H9 (cell line): ENCODE measurements around the gene PCDHGA9. TPM values are rescaled to one million over a fixed set of nuclear protein-coding genes. Genes with fewer than 3 reads are reported as not detected.

ENCODE experiments used
- DNase-seq: peaks from one replicate; pipeline ENCODE4 v3.0.0-alpha.2; 2017
- H2AFZ ChIP-seq: one replicate; pipeline ENCODE4 v1.6.1; 2013; ENCODE audit warnings: mild to moderate bottlenecking, low read length, control low read depth, moderate library complexity
- H2AK5ac ChIP-seq: 2 replicates; pipeline ENCODE4 v1.6.1; 2013; ENCODE audit warnings: low read length, control low read depth, mixed read lengths; ENCODE audit not compliant: insufficient read length
- H2BK120ac ChIP-seq: one replicate; pipeline ENCODE4 v1.6.1; 2013; ENCODE audit warnings: low read depth, mild to moderate bottlenecking, low read length, control low read depth, inconsistent platforms; ENCODE audit not compliant: poor library complexity, severe bottlenecking
- H2BK12ac ChIP-seq: 2 replicates; pipeline ENCODE4 v1.6.1; 2013; ENCODE audit warnings: low read length, control low read depth, mixed read lengths, low read depth; ENCODE audit not compliant: insufficient read length
- H2BK15ac ChIP-seq: 2 replicates; pipeline ENCODE4 v1.6.1; 2013; ENCODE audit warnings: low read depth, low read length, control low read depth
- H2BK20ac ChIP-seq: one replicate; pipeline ENCODE4 v1.6.1; 2013; ENCODE audit warnings: low read depth, mild to moderate bottlenecking, low read length, control low read depth, inconsistent platforms; ENCODE audit not compliant: poor library complexity, severe bottlenecking
- H2BK5ac ChIP-seq: 2 replicates; pipeline ENCODE4 v1.6.1; 2013; ENCODE audit warnings: low read length, control low read depth, mixed read lengths; ENCODE audit not compliant: insufficient read length
- H3K14ac ChIP-seq: 2 replicates; pipeline ENCODE4 v1.6.1; 2013; ENCODE audit warnings: low read length, control low read depth; ENCODE audit not compliant: insufficient read depth
- H3K18ac ChIP-seq: 2 replicates; pipeline ENCODE4 v1.6.1; 2013; ENCODE audit warnings: low read depth, mild to moderate bottlenecking, mixed read lengths, low read length, control low read depth; ENCODE audit not compliant: insufficient read length
- H3K23ac ChIP-seq: 2 replicates; pipeline ENCODE4 v1.6.1; 2013; ENCODE audit warnings: low read length, control low read depth, mixed read lengths, low read depth; ENCODE audit not compliant: insufficient read length
- H3K23me2 ChIP-seq: 2 replicates; pipeline ENCODE4 v1.6.1; 2013; ENCODE audit warnings: low read depth, mild to moderate bottlenecking, mixed read lengths, low read length, control low read depth; ENCODE audit not compliant: insufficient read length, poor library complexity, severe bottlenecking
- H3K27ac ChIP-seq: 2 replicates; pipeline ENCODE4 v1.5.1; 2013; ENCODE audit warnings: low read length, control low read depth, mixed read lengths, low read depth; ENCODE audit not compliant: insufficient read length
- H3K27me3 ChIP-seq: 2 replicates; pipeline ENCODE4 v1.6.1; 2013; ENCODE audit warnings: low read length, control low read depth, inconsistent platforms; ENCODE audit not compliant: insufficient read depth
- H3K4ac ChIP-seq: 2 replicates; pipeline ENCODE4 v1.6.1; 2013; ENCODE audit warnings: low read depth, mild to moderate bottlenecking, control low read depth, inconsistent platforms, low read length, moderate library complexity
- H3K4me1 ChIP-seq: 2 replicates; pipeline ENCODE4 v1.6.1; 2013; ENCODE audit warnings: low read length, control low read depth, inconsistent platforms; ENCODE audit not compliant: insufficient read depth
- H3K4me2 ChIP-seq: 2 replicates; pipeline ENCODE4 v1.6.1; 2013; ENCODE audit warnings: low read length, control low read depth, mixed read lengths; ENCODE audit not compliant: insufficient read length, insufficient read depth
- H3K56ac ChIP-seq: 2 replicates; pipeline ENCODE4 v1.6.1; 2013; ENCODE audit warnings: low read depth, mild to moderate bottlenecking, mixed read lengths, low read length, control low read depth; ENCODE audit not compliant: insufficient read length
- H3K79me1 ChIP-seq: 2 replicates; pipeline ENCODE4 v1.6.1; 2013; ENCODE audit warnings: low read depth, mild to moderate bottlenecking, moderate library complexity, low read length, control low read depth, inconsistent platforms; ENCODE audit not compliant: insufficient read depth, poor library complexity, severe bottlenecking
- H3K79me2 ChIP-seq: 2 replicates; pipeline ENCODE4 v1.6.1; 2013; ENCODE audit warnings: low read length, control low read depth, inconsistent platforms; ENCODE audit not compliant: insufficient read depth
- H3K9ac ChIP-seq: 2 replicates; pipeline ENCODE4 v1.6.1; 2013; ENCODE audit warnings: low read length, control low read depth, mixed read lengths; ENCODE audit not compliant: insufficient read length; ENCODE audit errors: extremely low read depth
- H3K9me3 ChIP-seq: one replicate; pipeline ENCODE4 v1.6.1; 2013; ENCODE audit warnings: low read depth, low read length, inconsistent platforms; ENCODE audit not compliant: control insufficient read depth
- H3T11ph ChIP-seq: one replicate; pipeline ENCODE4 v1.6.1; 2013; ENCODE audit warnings: mild to moderate bottlenecking, low read length, control low read depth, inconsistent platforms
- H4K20me1 ChIP-seq: one replicate; pipeline ENCODE4 v1.6.1; 2013; ENCODE audit not compliant: control insufficient read depth, insufficient read length, insufficient read depth
- H4K5ac ChIP-seq: 2 replicates; pipeline ENCODE4 v1.6.1; 2013; ENCODE audit warnings: low read depth, mild to moderate bottlenecking, mixed read lengths, low read length, control low read depth; ENCODE audit not compliant: insufficient read length
- H4K8ac ChIP-seq: replicated peaks from 2 replicates; pipeline ENCODE4 v1.6.1; 2013; ENCODE audit warnings: low read length, control low read depth, mixed read lengths, low read depth; ENCODE audit not compliant: insufficient read length
- H4K91ac ChIP-seq: 2 replicates; pipeline ENCODE4 v1.6.1; 2013; ENCODE audit warnings: low read depth, mild to moderate bottlenecking, moderate library complexity, mixed read lengths, low read length, control low read depth; ENCODE audit not compliant: insufficient read length
- H3K27ac Mint-ChIP-seq, 3 experiments: 2 replicates in 2 of 3; 3 replicates in 1 of 3; pipeline ENCODE4 v1.8.0; 2020 to 2021; ENCODE audit warnings: mixed read lengths in 3 of 3, mild to moderate bottlenecking in 1 of 3, moderate library complexity in 1 of 3
- H3K27me3 Mint-ChIP-seq: 2 replicates; pipeline ENCODE4 v1.8.0; 2021; ENCODE audit warnings: low read depth, mild to moderate bottlenecking, moderate library complexity, mixed read lengths
- H3K36me3 Mint-ChIP-seq, 3 experiments: 2 replicates in 2 of 3; 3 replicates in 1 of 3; pipeline ENCODE4 v1.8.0; 2020 to 2021; ENCODE audit warnings: low read depth in 3 of 3, mixed read lengths in 3 of 3; ENCODE audit not compliant: insufficient read depth in 1 of 3
- H3K4me1 Mint-ChIP-seq, 2 experiments: 2 replicates each; pipeline ENCODE4 v1.8.0; 2020; ENCODE audit warnings: mixed read lengths in 2 of 2
- H3K4me3 Mint-ChIP-seq, 2 experiments: 2 replicates in 1 of 2; 3 replicates in 1 of 2; pipeline ENCODE4 v1.8.0; 2020 to 2021; ENCODE audit warnings: mild to moderate bottlenecking in 2 of 2, mixed read lengths in 2 of 2, moderate library complexity in 1 of 2
- H3K9me3 Mint-ChIP-seq, 2 experiments: 2 replicates in 1 of 2; 3 replicates in 1 of 2; pipeline ENCODE4 v1.8.0; 2020; ENCODE audit warnings: mild to moderate bottlenecking in 2 of 2, mixed read lengths in 2 of 2, moderate library complexity in 1 of 2
- CTCF ChIP-seq: fragments of 200-600 bp; sonication (generic); conservative IDR thresholded peaks from 3 replicates; pipeline ENCODE4 v1.8.0; 2021; ENCODE audit warnings: antibody characterized with exemption, mild to moderate bottlenecking
- total RNA-seq: library from RNA; stranded (reverse); gene quantifications from 2 replicates; pipeline ENCODE4 v1.2.1, GENCODE V29; 2021

Gene PCDHGA9
- total RNA-seq, 1 experiment from 2014 or later, result 1.3 TPM

GRCh38 chr5:141362719-141363118, 39.9 kb upstream of the PCDHGA9 start:
- Histone ChIP-seq H3K4me1 (no peaks in the 10 kb centered on the region), H4K8ac (no peak overlapping the region), H3K56ac (no peak overlapping the region), H3K9me3 (peaks cover 22% of the 10 kb centered on the region), H3K27me3 (no peaks in the 10 kb centered on the region), H2BK15ac (no peak overlapping the region), H3T11ph (no peak overlapping the region), H2AFZ (no peak overlapping the region), H3K9ac (no peak overlapping the region), H2BK5ac (no peak overlapping the region), H3K4me2 (no peak overlapping the region), H3K27ac (no peak overlapping the region), H3K23me2 (no peaks in the 10 kb centered on the region), H2BK20ac (no peak overlapping the region), H2AK5ac (no peak overlapping the region), H3K14ac (no peak overlapping the region), H3K23ac (no peak overlapping the region), H3K79me2 (no peaks in the 10 kb centered on the region), H4K91ac (no peak overlapping the region), H4K20me1 (no peaks in the 10 kb centered on the region), H3K18ac (no peak overlapping the region), H3K4ac (no peak overlapping the region), H3K79me1 (no peaks in the 10 kb centered on the region), H2BK12ac (no peak overlapping the region), H2BK120ac (no peak overlapping the region), H4K5ac (no peak overlapping the region)
- peak overlapping the region in 1 of 2 experiments; percentile 10; a peak in 1 of 5 replicates for H3K4me3 Mint-ChIP-seq
- no peak for TF ChIP-seq CTCF
- H3K27ac Mint-ChIP-seq, result no peak overlapping the region
- peaks cover 7 to 15% of the 10 kb centered on the region in 2 experiments; a peak in 3 of 4 replicates for H3K4me1 Mint-ChIP-seq
- DNase-seq, result no peak
- peaks cover 7% of the 10 kb centered on the region for H3K27me3 Mint-ChIP-seq
- H3K36me3 Mint-ChIP-seq, result peaks cover 46 to 65% (median 60%) of the 10 kb centered on the region in 3 experiments
- H3K9me3 Mint-ChIP-seq, result peaks cover 67 to 74% of the 10 kb centered on the region in 2 experiments
